Suprapubic skin (tissue), 4 donors: Measurements from ENCODE around the gene C16orf86. TPM values are rescaled to one million over a fixed set of nuclear protein-coding genes. Genes with fewer than 3 reads are reported as not detected.
A peak's percentile ranks its signal among the peaks of the same experiment; 100 is the strongest.

Source experiments
- DNase-seq, 2 donors: peaks; one replicate each; pipeline ENCODE4 v3.0.0-alpha.2; 2019; ENCODE audit warnings: low spot score in 2 of 2
- H3K27ac ChIP-seq: fragments of 200-600 bp; sonication (generic); one replicate; pipeline ENCODE4 v1.5.1; 2019
- H3K27me3 ChIP-seq: fragments of 200-600 bp; sonication (generic); one replicate; pipeline ENCODE4 v1.5.1; 2019
- H3K36me3 ChIP-seq: fragments of 200-600 bp; sonication (generic); one replicate; pipeline ENCODE4 v1.5.1; 2019
- H3K4me1 ChIP-seq: fragments of 200-600 bp; sonication (generic); one replicate; pipeline ENCODE4 v1.5.1; 2019
- H3K4me3 ChIP-seq: fragments of 200-600 bp; sonication (generic); one replicate; pipeline ENCODE4 v1.5.1; 2019; ENCODE audit warnings: mild to moderate bottlenecking
- H3K9me3 ChIP-seq: fragments of 200-600 bp; sonication (generic); one replicate; pipeline ENCODE4 v1.5.1; 2019
- EP300 ChIP-seq: sonication (generic); formaldehyde crosslinking; IDR thresholded peaks from one replicate; pipeline ENCODE4 v1.6.1; 2017; ENCODE audit warnings: antibody characterized with exemption
- POLR2A ChIP-seq, 2 donors: fragments of 450-650 bp; IDR thresholded peaks; one replicate each; pipeline ENCODE4 v1.6.1; 2017; ENCODE audit warnings: antibody characterized with exemption in 2 of 2, mild to moderate bottlenecking in 2 of 2, moderate library complexity in 2 of 2
- POLR2AphosphoS5 ChIP-seq, 3 donors: sonication (generic); formaldehyde crosslinking; IDR thresholded peaks; one replicate each; pipeline ENCODE4 v1.6.1; 2017; ENCODE audit warnings: antibody characterized with exemption in 3 of 3
- WGBS: methylation state at CpG from one replicate; pipeline ENCODE4 v1.1.5; 2018; 5-methylcytosine and 5-hydroxymethylcytosine counted together
- total RNA-seq, 4 donors: library from RNA; depleted of rRNA; stranded (reverse); fragments of >200 nt; gene quantifications; one replicate each; pipeline ENCODE4 v1.1.0, GENCODE V29; 2016
- TF ChIP-seq, protein P1 (sequence below), 2 donors: fragments of 200-600 bp in 1 of 2; fragments of 450-650 bp in 1 of 2; sonication (generic) in 1 of 2; IDR thresholded peaks; one replicate each; pipeline ENCODE4 v1.5.1; 2016 to 2019; ENCODE audit warnings: antibody characterized with exemption in 2 of 2, mild to moderate bottlenecking in 1 of 2, moderate library complexity in 1 of 2

The C16orf86 gene
- total RNA-seq, 4 donors from 2014 or later: 2.1 to 6.8 (median 3.6) TPM

DNA sequence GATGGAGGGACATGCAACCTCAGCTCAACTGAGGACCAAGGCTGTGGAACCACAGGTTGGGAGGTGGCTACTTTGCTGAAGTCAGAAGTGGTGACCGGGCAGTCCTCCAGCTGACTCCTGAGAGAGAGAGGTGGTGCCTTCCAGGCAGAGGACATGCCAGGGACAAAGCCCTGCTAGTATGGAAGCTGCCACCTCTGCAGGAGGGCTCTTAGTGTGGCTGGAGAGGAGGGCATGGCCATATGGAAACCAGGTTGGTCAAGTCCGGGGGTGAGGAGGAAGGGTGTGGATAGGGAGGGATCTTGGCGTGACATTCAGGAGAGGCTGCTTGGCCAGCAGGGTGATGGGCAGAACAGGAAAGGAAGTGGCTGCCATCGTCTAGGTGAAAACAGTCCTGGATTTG, 5.7 kb downstream of the C16orf86 start:
- Histone ChIP-seq H3K27ac (no peak overlapping the region), H3K4me3 (no peak overlapping the region), H3K9me3 (no peaks in the 10 kb centered on the region), H3K36me3 (peaks cover 7% of the 10 kb centered on the region), H3K27me3 (no peaks in the 10 kb centered on the region), H3K4me1 (peaks cover 57% of the 10 kb centered on the region)
- 31% methylated on average over 4 of the region's 4 CpGs for WGBS
- no peak for TF ChIP-seq POLR2A (IDR thresholded peaks at IDR 0.05)
- no peak for TF ChIP-seq EP300
- TF ChIP-seq, protein P1, sequence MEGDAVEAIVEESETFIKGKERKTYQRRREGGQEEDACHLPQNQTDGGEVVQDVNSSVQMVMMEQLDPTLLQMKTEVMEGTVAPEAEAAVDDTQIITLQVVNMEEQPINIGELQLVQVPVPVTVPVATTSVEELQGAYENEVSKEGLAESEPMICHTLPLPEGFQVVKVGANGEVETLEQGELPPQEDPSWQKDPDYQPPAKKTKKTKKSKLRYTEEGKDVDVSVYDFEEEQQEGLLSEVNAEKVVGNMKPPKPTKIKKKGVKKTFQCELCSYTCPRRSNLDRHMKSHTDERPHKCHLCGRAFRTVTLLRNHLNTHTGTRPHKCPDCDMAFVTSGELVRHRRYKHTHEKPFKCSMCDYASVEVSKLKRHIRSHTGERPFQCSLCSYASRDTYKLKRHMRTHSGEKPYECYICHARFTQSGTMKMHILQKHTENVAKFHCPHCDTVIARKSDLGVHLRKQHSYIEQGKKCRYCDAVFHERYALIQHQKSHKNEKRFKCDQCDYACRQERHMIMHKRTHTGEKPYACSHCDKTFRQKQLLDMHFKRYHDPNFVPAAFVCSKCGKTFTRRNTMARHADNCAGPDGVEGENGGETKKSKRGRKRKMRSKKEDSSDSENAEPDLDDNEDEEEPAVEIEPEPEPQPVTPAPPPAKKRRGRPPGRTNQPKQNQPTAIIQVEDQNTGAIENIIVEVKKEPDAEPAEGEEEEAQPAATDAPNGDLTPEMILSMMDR (IDR thresholded peaks at IDR 0.05): no peak
- TF ChIP-seq POLR2AphosphoS5 (IDR thresholded peaks at IDR 0.05): no peak
- DNase-seq: no peak

DNA sequence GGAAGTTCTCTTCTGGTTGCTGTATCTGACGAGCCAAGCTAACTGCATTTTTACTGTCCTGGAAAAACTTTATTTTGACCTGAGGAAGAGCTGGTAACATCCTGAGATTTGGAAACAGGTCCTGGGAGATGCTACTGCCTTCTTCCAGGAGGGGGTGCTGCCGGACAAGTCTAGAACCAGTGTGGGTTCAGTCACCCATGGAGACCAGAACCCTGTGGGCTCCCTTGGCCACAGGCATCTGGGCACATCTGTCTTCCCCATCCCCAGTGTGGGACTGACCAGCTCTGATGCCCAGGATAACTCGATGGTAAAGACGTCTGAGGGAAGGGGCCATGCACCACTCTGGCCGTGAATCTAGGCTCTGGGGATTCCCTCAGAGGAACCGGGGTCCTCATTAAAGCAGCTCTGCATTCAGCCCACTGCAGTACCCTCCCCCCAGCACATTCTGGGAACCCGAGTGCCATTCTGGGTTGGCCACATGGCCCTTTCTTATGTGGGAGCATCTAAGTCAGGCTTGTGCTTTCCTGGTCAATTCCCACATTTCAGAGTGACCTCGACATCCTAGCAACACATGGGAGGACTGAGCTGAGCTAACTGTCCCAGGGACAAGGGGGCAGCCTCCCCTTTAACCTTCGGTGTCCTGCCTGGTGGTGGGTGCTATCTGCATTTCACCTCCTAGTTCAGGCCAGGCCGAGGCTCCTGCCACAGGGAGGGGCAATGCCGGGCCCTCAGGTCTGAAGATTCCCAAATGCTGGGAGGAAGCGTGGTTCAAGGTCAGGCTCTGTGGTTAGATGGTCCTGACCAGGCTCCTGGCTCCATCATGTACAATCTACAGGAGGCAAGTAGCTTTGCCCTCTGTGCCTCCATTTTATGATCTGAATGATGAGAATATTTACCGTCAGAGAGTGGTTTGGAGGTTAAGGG, 6.4 kb downstream of the C16orf86 start:
- H3K27ac ChIP-seq: peak overlapping the region; percentile 80
- no peaks in the 10 kb centered on the region for H3K9me3 ChIP-seq
- no peaks in the 10 kb centered on the region for H3K27me3 ChIP-seq
- TF ChIP-seq POLR2A (IDR thresholded peaks at IDR 0.05): no peak
- TF ChIP-seq, protein P1 (IDR thresholded peaks at IDR 0.05): peak; percentile 61 to 75
- no peak for TF ChIP-seq POLR2AphosphoS5 (IDR thresholded peaks at IDR 0.05)
- H3K36me3 ChIP-seq: peaks cover 7% of the 10 kb centered on the region
- 50% methylated on average over 8 of the region's 13 CpGs for WGBS
- peaks cover 53% of the 10 kb centered on the region for H3K4me1 ChIP-seq
- DNase-seq: no peak
- no peak overlapping the region for H3K4me3 ChIP-seq

DNA sequence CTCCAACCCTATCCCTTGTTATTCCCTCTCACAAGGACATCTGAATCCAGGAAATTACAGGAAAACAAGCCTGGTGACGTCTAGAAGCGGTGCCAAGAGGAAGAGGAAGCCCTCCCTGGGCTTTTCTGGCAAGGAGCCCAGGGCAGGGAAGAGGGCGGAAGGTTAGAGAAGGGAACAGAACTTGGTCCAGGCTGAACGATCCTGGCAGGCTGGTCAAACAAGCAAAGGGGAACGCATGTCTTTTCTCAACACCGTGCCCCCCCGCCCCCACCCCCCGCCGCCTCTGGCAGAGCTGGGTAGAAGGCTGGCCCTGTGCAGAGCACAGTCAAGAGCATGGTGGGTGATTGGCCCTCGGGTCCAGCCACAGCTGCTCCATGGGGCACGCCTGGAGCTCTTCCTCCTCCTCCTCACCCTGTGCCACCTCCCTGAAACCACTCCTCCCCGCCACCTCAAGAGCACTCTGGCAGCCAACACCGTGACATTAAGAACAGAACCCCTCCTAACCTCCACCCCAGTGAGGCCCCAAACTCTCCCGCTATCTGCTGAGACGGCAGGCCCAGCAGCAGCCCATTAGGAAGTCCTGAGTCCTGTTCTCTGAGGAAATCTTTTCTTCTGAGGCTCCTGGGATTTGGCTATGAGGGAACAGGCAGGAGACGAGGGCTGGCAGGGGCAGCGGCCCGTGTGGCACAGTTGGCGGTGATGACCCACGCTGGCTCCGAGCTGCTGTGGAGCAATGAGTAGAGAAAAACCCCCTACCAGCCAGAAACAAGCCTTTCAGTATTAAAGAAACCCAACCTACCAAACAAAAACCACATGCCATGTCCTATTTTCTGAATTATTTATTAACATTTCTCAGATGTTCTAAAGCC, 7.3 kb downstream of the C16orf86 start:
- H3K4me1 ChIP-seq: peaks cover 48% of the 10 kb centered on the region

DNA sequence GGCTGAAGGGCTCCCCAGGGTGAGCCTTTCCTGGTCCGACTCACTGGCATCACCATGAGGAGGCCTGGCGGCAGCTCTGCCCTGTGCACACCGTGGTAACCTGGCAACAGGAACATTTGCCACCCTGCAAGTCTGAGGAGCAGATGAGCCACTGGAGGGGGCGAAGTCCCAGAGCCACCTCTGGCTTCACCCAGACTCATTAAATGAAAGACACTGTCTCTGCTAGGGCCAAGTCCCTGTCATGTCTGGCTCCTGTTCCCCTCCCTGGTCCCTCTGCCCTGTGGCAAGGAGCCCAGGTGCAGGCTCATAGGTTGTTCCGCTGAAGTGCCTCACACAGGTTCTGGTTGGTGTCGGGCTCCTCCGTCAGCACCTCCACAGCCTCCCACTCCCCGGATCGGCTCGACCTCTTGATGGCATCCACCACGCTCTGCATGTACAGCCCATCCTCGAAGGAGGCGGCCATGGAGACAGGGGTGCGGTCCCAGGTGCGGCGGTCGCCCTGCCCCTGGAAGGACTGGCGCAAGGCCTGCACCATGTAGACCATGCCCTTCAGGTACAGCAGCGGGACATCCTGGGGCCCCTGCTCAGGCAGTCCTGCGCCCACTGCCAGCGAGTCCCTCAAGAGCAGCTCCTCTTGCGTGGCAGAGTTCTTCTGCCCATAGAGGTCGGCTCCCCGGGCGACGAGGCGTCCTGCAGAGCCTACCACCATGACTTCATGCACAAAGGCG, 8.4 kb downstream of the C16orf86 start:
- 96% methylated on average over 5 of the region's 28 CpGs for WGBS
- Histone ChIP-seq H3K9me3 (no peaks in the 10 kb centered on the region), H3K4me1 (peaks cover 48% of the 10 kb centered on the region), H3K27me3 (no peaks in the 10 kb centered on the region), H3K4me3 (no peak overlapping the region), H3K27ac (peak overlapping the region; percentile 25), H3K36me3 (peaks cover 7% of the 10 kb centered on the region)
- no peak for DNase-seq
- TF ChIP-seq, protein P1 (IDR thresholded peaks at IDR 0.05): no peak
- TF ChIP-seq POLR2AphosphoS5 (IDR thresholded peaks at IDR 0.05): no peak
- TF ChIP-seq EP300: no peak
- TF ChIP-seq POLR2A (IDR thresholded peaks at IDR 0.05): no peak

More for the DNA sequence above, 7.3 kb downstream of the C16orf86 start:
- DNase-seq: no peak
- Histone ChIP-seq H3K27ac (peak overlapping the region; percentile 80), H3K36me3 (peaks cover 7% of the 10 kb centered on the region), H3K9me3 (no peaks in the 10 kb centered on the region), H3K4me3 (no peak overlapping the region), H3K27me3 (no peaks in the 10 kb centered on the region)
- TF ChIP-seq EP300: no peak
- TF ChIP-seq, protein P1 (IDR thresholded peaks at IDR 0.05): no peak
- TF ChIP-seq POLR2A (IDR thresholded peaks at IDR 0.05): no peak
- TF ChIP-seq POLR2AphosphoS5 (IDR thresholded peaks at IDR 0.05): no peak
- WGBS: 40% methylated on average over 16 of the region's 21 CpGs
